PFSK-1 (cell line): ENCODE measurements around the gene SLC22A23.

ENCODE experiments used
- FOXP2 ChIP-seq: optimal IDR thresholded peaks from 2 replicates; pipeline ENCODE3; 2011; ENCODE audit warnings: borderline replicate concordance, control low read depth, inconsistent platforms; ENCODE audit not compliant: insufficient read depth; ENCODE audit errors: extremely low read length, extremely low read depth
- POLR2AphosphoS5 ChIP-seq: IDR thresholded peaks from 2 replicates; pipeline ENCODE4 v1.6.1; 2012; ENCODE audit warnings: low read depth, mild to moderate bottlenecking, control low read depth, low read length, moderate library complexity
- REST ChIP-seq, 2 experiments: IDR thresholded peaks; 2 replicates each; pipeline versions ENCODE4 v1.6.1 to v1.8.0; 2011 to 2012; ENCODE audit warnings: low read depth in 2 of 2, low read length in 2 of 2, control low read depth in 1 of 2, inconsistent platforms in 1 of 2, mild to moderate bottlenecking in 1 of 2, moderate library complexity in 1 of 2; ENCODE audit not compliant: insufficient read depth in 1 of 2

GRCh38 chr6:3415490-3415889 is 41.4 kb downstream of the SLC22A23 start:
- no peak for TF ChIP-seq REST (IDR thresholded peaks at IDR 0.05; ENCODE audit: insufficient read depth in 1 of 2, low read depth in 2 of 2, low read length in 2 of 2)
- TF ChIP-seq POLR2AphosphoS5: no peak
- TF ChIP-seq FOXP2: no peak
